K562 (cell line): Measurements from ENCODE around the gene CARD11.

Source experiments
- CTCF ChIP-seq, 3 experiments: IDR thresholded peaks in 2 of 3; conservative IDR thresholded peaks in 1 of 3; 2 replicates each; pipeline ENCODE4 v1.5.1; 2011 to 2012; ENCODE audit warnings: low read length in 3 of 3, mild to moderate bottlenecking in 3 of 3, control low read depth in 2 of 3, improper control_type of control experiment in 1 of 3, inconsistent platforms in 1 of 3, low read depth in 1 of 3, mixed read lengths in 1 of 3, moderate library complexity in 1 of 3; ENCODE audit not compliant: insufficient read depth in 2 of 3
- E2F4 ChIP-seq: sonication (generic); formaldehyde crosslinking; IDR thresholded peaks from 2 replicates; pipeline ENCODE4 v1.8.0; 2022; ENCODE audit warnings: mild to moderate bottlenecking, low read depth, missing genetic modification reagents
- ETV6 ChIP-seq, 3 experiments: fragments of 150-350 bp in 1 of 3; sonication (generic) in 1 of 3; formaldehyde crosslinking in 1 of 3; IDR thresholded peaks; 2 replicates each; pipeline versions ENCODE4 v1.6.1 to v1.8.0; 2014 to 2022; ENCODE audit warnings: borderline replicate concordance in 2 of 3, low read depth in 2 of 3, antibody characterized with exemption in 1 of 3, low read length in 1 of 3, mild to moderate bottlenecking in 1 of 3, missing genetic modification reagents in 1 of 3
- GTF2F1 ChIP-seq: IDR thresholded peaks from 2 replicates; pipeline ENCODE4 v1.6.1; 2011; ENCODE audit warnings: low read depth, low read length, improper control_type of control experiment
- HDAC6 ChIP-seq: IDR thresholded peaks from 2 replicates; pipeline ENCODE4 v1.6.1; 2012; ENCODE audit warnings: low read depth, mild to moderate bottlenecking, control low read depth, inconsistent platforms, low read length, moderate library complexity
- HDAC8 ChIP-seq: fragments of 450-650 bp; IDR thresholded peaks from 2 replicates; pipeline ENCODE4 v1.6.1; 2016; ENCODE audit warnings: mild to moderate bottlenecking, missing genetic modification characterization, moderate library complexity, missing compliant biosample characterization
- IFI16 ChIP-seq: fragments of 250-450 bp; sonication (Bioruptor Pico); IDR thresholded peaks from 2 replicates; pipeline ENCODE4 v2.1.2; 2022; ENCODE audit warnings: mild to moderate bottlenecking, inconsistent platforms
- KAT7 ChIP-seq: sonication (generic); formaldehyde crosslinking; IDR thresholded peaks from 2 replicates; pipeline ENCODE4 v1.8.0; 2022; ENCODE audit warnings: missing genetic modification reagents, mild to moderate bottlenecking, borderline replicate concordance
- NFATC3 ChIP-seq: fragments of 450-650 bp; IDR thresholded peaks from 2 replicates; pipeline ENCODE4 v1.6.1; 2017; ENCODE audit warnings: mild to moderate bottlenecking
- TEAD4 ChIP-seq, 2 experiments: sonication (generic) in 1 of 2; formaldehyde crosslinking in 1 of 2; IDR thresholded peaks; 2 replicates each; pipeline versions ENCODE4 v1.6.1 to v1.8.0; 2012 to 2022; ENCODE audit warnings: borderline replicate concordance in 1 of 2, inconsistent platforms in 1 of 2, low read length in 1 of 2, mild to moderate bottlenecking in 1 of 2, missing genetic modification reagents in 1 of 2
- VEZF1 ChIP-seq: fragments of 200-800 bp; sonication (Bioruptor generic); IDR thresholded peaks from 2 replicates; pipeline ENCODE4 v1.6.1; 2017; ENCODE audit warnings: missing genetic modification characterization, missing compliant biosample characterization
- ZNF76 ChIP-seq: fragments of 250-450 bp; sonication (Bioruptor Pico); IDR thresholded peaks from 2 replicates; pipeline ENCODE4 v1.4.0; 2020; ENCODE audit warnings: mild to moderate bottlenecking, moderate library complexity, borderline replicate concordance
- ZSCAN32 ChIP-seq: fragments of 450-650 bp; formaldehyde crosslinking; IDR thresholded peaks from 2 replicates; pipeline ENCODE4 v1.4.0; 2020; ENCODE audit warnings: mild to moderate bottlenecking, moderate library complexity

GRCh38 chr7:2870471-2870931 is 173.2 kb downstream of the CARD11 start:
- no peak for TF ChIP-seq ZNF76 (CRISPR knock-in tag)
- no peak for TF ChIP-seq KAT7 (CRISPR knock-in tag)
- no peak for TF ChIP-seq TEAD4 (IDR thresholded peaks at IDR 0.05; ENCODE audit: low read length)
- no peak for TF ChIP-seq TEAD4 (CRISPR knock-in tag; IDR thresholded peaks at IDR 0.05; ENCODE audit: borderline replicate concordance)
- no peak for TF ChIP-seq ZSCAN32 (CRISPR knock-in tag)
- no peak for TF ChIP-seq VEZF1
- TF ChIP-seq CTCF (IDR thresholded peaks at IDR 0.05 in 2 of 3, conservative IDR thresholded peaks at IDR 0.05 in 1 of 3; ENCODE audit: insufficient read depth in 2 of 3, low read depth in 1 of 3, low read length in 3 of 3): no peak
- no peak for TF ChIP-seq IFI16
- TF ChIP-seq GTF2F1: no peak
- TF ChIP-seq HDAC8: no peak
- no peak for TF ChIP-seq HDAC6
- TF ChIP-seq ETV6 (IDR thresholded peaks at IDR 0.05; ENCODE audit: borderline replicate concordance in 1 of 2, low read depth in 2 of 2, low read length in 1 of 2): no peak
- no peak for TF ChIP-seq ETV6 (CRISPR knock-in tag; IDR thresholded peaks at IDR 0.05; ENCODE audit: borderline replicate concordance)
- no peak for TF ChIP-seq E2F4
- TF ChIP-seq NFATC3: no peak
